Stimulated activated memory B cell treated with anti-CD40 and anti-IgM and Interleukin-4, amounts not matched to agents 10 μg/mL and 1 μg/mL and 100 μg/mL, for 72 hours (primary cell): Measurements from ENCODE around the gene NRXN3.
"Not testable (repeated sequence)": the region's sequence is repeated elsewhere in the genome, so short reads cannot be mapped to it uniquely, and the experiment has no call there.

Experiments used
- ATAC-seq: fragments of 150-1000 bp; cut with Tn5 transposase; 2 replicates; pipeline ENCODE4 v1.10.0; 2021
- H3K27ac Mint-ChIP-seq: one replicate; pipeline ENCODE4 v1.8.0; 2022; ENCODE audit warnings: mild to moderate bottlenecking, mixed read lengths
- H3K27me3 Mint-ChIP-seq: one replicate; pipeline ENCODE4 v1.8.0; 2022; ENCODE audit warnings: mixed read lengths
- H3K36me3 Mint-ChIP-seq: one replicate; pipeline ENCODE4 v1.8.0; 2022; ENCODE audit warnings: mixed read lengths
- H3K4me1 Mint-ChIP-seq: one replicate; pipeline ENCODE4 v1.8.0; 2022; ENCODE audit warnings: mixed read lengths
- H3K4me3 Mint-ChIP-seq: one replicate; pipeline ENCODE4 v1.8.0; 2022; ENCODE audit warnings: mild to moderate bottlenecking, moderate library complexity, mixed read lengths
- H3K9me3 Mint-ChIP-seq: one replicate; pipeline ENCODE4 v1.8.0; 2022; ENCODE audit warnings: mixed read lengths

Gene NRXN3

DNA sequence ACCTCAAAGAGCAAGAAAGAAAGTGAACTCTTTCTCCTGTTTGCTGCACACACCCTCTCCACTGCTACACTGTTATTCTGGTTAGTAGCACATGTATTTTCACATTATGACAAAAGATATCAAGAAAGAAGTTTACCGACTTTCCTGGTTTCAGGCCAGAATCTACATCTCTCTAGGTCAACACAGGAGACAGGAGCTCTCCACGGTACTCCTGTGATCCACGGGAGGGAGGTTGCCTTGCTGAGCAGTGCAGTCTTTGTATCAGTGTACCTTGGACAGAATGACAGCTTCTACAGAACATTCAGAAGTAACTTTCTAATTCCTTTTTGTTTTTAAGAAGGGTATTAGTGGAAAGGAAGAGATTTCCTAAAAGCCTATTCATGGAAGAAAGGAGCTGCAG, 805.6 kb downstream of the NRXN3 start:
- ATAC-seq: no peak
- Mint-ChIP-seq H3K4me3 (no peak overlapping the region), H3K27ac (no peak overlapping the region), H3K9me3 (no peaks in the 10 kb centered on the region), H3K36me3 (no peaks in the 10 kb centered on the region), H3K27me3 (no peaks in the 10 kb centered on the region), H3K4me1 (no peaks in the 10 kb centered on the region)

GRCh38 chr14:78978896-78979295, 808.7 kb downstream of the NRXN3 start:
- Mint-ChIP-seq H3K36me3 (no peaks in the 10 kb centered on the region), H3K27ac (no peak overlapping the region), H3K4me3 (no peak overlapping the region), H3K4me1 (no peaks in the 10 kb centered on the region), H3K27me3 (no peaks in the 10 kb centered on the region), H3K9me3 (no peaks in the 10 kb centered on the region)
- ATAC-seq: no peak

DNA sequence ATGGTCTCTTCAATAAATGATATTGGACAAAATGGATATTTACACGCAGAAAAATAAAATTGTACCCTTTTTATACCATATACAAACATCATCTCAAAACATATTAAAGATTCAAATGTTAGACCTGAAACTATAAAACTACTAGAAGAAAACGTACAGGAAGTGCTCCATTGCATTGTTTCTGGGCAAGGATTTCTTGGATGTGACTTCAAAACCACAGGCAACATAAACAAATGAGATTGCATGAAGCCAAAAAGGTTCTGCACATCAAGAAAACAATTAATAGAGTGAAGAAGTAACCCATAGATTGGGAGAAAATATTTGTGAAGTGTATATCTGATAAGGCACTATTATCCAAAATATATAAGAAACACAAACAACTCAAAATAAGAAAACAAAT, 812.4 kb downstream of the NRXN3 start:
- Mint-ChIP-seq H3K36me3 (no peaks in the 10 kb centered on the region), H3K27me3 (no peaks in the 10 kb centered on the region), H3K9me3 (no peaks in the 10 kb centered on the region), H3K4me3 (no peak overlapping the region), H3K4me1 (no peaks in the 10 kb centered on the region), H3K27ac (no peak overlapping the region)
- ATAC-seq: no peak

- Mint-ChIP-seq H3K36me3 (no peaks in the 10 kb centered on the region), H3K9me3 (no peaks in the 10 kb centered on the region), H3K27ac (no peak overlapping the region), H3K4me3 (no peak overlapping the region), H3K27me3 (no peaks in the 10 kb centered on the region), H3K4me1 (no peaks in the 10 kb centered on the region)
- no peak for ATAC-seq
These were observed 813.0 kb downstream of the NRXN3 start for GRCh38 chr14:78983126-78983525.

- ATAC-seq: no peak
- Mint-ChIP-seq H3K27me3 (no peaks in the 10 kb centered on the region), H3K4me3 (no peak overlapping the region), H3K27ac (no peak overlapping the region), H3K4me1 (no peaks in the 10 kb centered on the region), H3K9me3 (no peaks in the 10 kb centered on the region), H3K36me3 (no peaks in the 10 kb centered on the region)
These were observed 815.7 kb downstream of the NRXN3 start for GRCh38 chr14:78985668-78986381.

DNA sequence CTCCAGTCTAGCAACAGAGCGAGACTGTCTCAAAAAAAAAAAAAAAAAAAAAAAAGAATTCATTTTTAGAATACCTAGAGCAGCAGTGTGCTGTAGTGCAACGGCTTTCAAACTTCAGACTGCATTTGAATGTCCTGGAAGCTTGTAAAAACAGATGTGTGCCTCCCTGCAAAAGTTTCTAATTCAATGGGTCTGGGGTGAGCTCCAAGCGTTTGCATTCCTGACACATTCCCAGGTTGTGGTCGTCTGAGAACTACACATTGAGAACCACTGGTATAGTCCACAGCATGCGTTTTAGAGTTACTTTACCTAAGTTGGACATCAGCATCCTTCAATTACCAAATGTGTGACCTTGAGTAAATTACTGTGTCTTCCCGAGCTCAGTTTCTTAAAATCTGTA, 816.8 kb downstream of the NRXN3 start:
- Mint-ChIP-seq H3K9me3 (no peaks in the 10 kb centered on the region), H3K4me1 (no peaks in the 10 kb centered on the region)

DNA sequence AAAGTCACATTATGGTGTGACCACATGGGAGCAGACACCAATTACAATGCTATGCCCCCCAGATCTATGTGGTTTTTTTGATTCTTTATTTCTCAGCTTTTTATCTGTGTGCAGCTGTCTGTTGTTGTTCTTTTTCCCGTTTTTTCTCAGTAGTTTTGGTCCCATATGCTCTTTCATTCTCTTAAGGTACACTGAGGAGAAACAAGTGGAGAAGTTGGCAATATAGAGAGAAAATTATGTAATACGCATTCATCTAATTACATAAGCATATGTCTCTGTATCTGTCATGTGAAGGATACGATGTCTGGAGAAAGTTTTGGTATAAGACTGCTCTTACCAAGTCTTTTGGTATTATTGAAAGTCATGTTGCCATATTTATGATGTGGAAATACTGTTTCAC, 819.0 kb downstream of the NRXN3 start:
- no peaks in the 10 kb centered on the region for H3K9me3 Mint-ChIP-seq
- H3K4me3 Mint-ChIP-seq: no peak overlapping the region
- no peaks in the 10 kb centered on the region for H3K4me1 Mint-ChIP-seq
- H3K36me3 Mint-ChIP-seq: no peaks in the 10 kb centered on the region
- H3K27me3 Mint-ChIP-seq: no peaks in the 10 kb centered on the region
- H3K27ac Mint-ChIP-seq: no peak overlapping the region
- no peak for ATAC-seq

More for the DNA sequence above, 816.8 kb downstream of the NRXN3 start:
- H3K36me3 Mint-ChIP-seq: no peaks in the 10 kb centered on the region
- no peak overlapping the region for H3K27ac Mint-ChIP-seq
- no peaks in the 10 kb centered on the region for H3K27me3 Mint-ChIP-seq
- ATAC-seq: no peak
- no peak overlapping the region for H3K4me3 Mint-ChIP-seq

DNA sequence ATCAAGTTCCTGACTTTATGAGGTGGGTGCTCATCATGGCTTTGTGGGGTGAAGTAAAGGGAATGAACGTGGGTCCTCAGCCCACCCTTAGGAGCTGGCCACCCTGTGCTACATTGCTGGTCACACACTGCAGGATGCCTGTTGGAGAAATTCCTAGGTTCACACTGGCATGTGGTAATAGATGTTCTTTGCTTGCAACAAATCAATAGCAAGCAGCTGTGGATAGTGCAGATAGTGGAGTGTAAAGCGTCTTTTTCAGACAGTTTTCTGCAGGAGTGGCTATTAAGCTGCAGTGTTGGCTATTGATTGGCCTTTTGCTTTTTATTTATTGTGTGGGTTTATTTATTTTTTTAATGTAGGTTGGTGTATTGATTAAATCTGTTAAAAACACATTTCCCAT, 822.7 kb downstream of the NRXN3 start:
- H3K36me3 Mint-ChIP-seq: no peaks in the 10 kb centered on the region

GRCh38 chr14:78997811-78998210, 827.6 kb downstream of the NRXN3 start:
- Mint-ChIP-seq H3K27me3 (no peaks in the 10 kb centered on the region), H3K9me3 (no peaks in the 10 kb centered on the region), H3K4me1 (no peaks in the 10 kb centered on the region), H3K27ac (no peak overlapping the region), H3K4me3 (no peak overlapping the region), H3K36me3 (no peaks in the 10 kb centered on the region)
- ATAC-seq: no peak

More for the DNA sequence above, 822.7 kb downstream of the NRXN3 start:
- peak; percentile 43 for ATAC-seq
- Mint-ChIP-seq H3K27me3 (no peaks in the 10 kb centered on the region), H3K9me3 (no peaks in the 10 kb centered on the region), H3K4me1 (no peaks in the 10 kb centered on the region), H3K4me3 (no peak overlapping the region), H3K27ac (no peak overlapping the region)

- no peak overlapping the region for H3K27ac Mint-ChIP-seq
- no peaks in the 10 kb centered on the region for H3K4me1 Mint-ChIP-seq
- ATAC-seq: no peak
- no peaks in the 10 kb centered on the region for H3K27me3 Mint-ChIP-seq
- H3K4me3 Mint-ChIP-seq: no peak overlapping the region
- no peaks in the 10 kb centered on the region for H3K36me3 Mint-ChIP-seq
- no peaks in the 10 kb centered on the region for H3K9me3 Mint-ChIP-seq
These were observed 839.1 kb downstream of the NRXN3 start for GRCh38 chr14:79009286-79009685.

DNA sequence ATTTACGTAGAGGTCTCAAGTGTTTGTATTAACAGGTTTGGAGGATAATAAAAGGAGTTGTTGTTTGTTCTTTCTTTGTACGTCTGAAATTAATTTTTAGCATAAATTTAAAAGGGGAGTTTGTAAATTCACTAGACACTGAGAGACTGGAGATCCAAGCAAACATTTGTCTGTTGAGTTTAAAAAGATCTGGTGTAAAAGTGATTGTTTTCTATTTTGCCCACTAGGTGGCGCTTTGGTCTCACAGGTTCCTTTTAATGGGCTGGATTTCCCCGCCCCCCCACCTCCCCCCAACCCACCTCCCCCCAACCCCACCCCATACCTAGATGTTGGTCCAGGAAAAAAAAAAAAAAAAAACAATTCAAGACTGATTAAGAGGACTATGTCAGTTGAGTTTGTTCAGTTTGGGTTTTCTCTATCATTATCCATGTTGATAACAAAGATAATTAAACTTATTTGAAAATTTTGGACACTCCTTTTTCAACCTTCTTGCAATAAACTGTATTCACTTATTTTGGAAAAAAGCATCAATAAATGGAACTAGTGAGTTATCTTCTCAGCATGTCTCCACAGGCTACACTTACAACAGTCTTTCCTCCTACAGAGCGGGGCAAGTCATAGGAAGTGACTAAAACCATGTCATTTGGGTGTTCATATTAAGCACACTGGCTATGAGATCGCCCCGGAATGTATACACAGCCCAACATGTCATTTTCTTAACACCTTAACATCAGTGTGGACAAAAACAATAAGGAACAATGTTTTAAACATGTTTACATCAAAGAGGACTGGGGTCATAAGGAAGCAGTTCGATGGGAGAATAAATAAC, 841.1 kb downstream of the NRXN3 start:
- Mint-ChIP-seq H3K27ac (no peak overlapping the region), H3K4me3 (no peak overlapping the region), H3K9me3 (no peaks in the 10 kb centered on the region), H3K36me3 (no peaks in the 10 kb centered on the region), H3K4me1 (no peaks in the 10 kb centered on the region), H3K27me3 (no peaks in the 10 kb centered on the region)
- ATAC-seq: no peak

GRCh38 chr14:79011920-79012204, 841.7 kb downstream of the NRXN3 start:
- Mint-ChIP-seq H3K4me3 (no peak overlapping the region), H3K36me3 (no peaks in the 10 kb centered on the region), H3K27me3 (no peaks in the 10 kb centered on the region), H3K4me1 (no peaks in the 10 kb centered on the region), H3K27ac (no peak overlapping the region), H3K9me3 (no peaks in the 10 kb centered on the region)
- no peak for ATAC-seq

- no peaks in the 10 kb centered on the region for H3K9me3 Mint-ChIP-seq
- H3K27ac Mint-ChIP-seq: no peak overlapping the region
- no peak overlapping the region for H3K4me3 Mint-ChIP-seq
- no peaks in the 10 kb centered on the region for H3K4me1 Mint-ChIP-seq
- ATAC-seq: no peak
- H3K36me3 Mint-ChIP-seq: no peaks in the 10 kb centered on the region
- H3K27me3 Mint-ChIP-seq: no peaks in the 10 kb centered on the region
These were observed 846.8 kb downstream of the NRXN3 start for GRCh38 chr14:79016828-79017505.

GRCh38 chr14:79017561-79017960, 847.4 kb downstream of the NRXN3 start:
- Mint-ChIP-seq H3K27ac (no peak overlapping the region), H3K36me3 (no peaks in the 10 kb centered on the region), H3K27me3 (no peaks in the 10 kb centered on the region), H3K4me3 (no peak overlapping the region), H3K4me1 (no peaks in the 10 kb centered on the region), H3K9me3 (no peaks in the 10 kb centered on the region)
- ATAC-seq: no peak

GRCh38 chr14:79018836-79019235, 848.7 kb downstream of the NRXN3 start:
- Mint-ChIP-seq H3K27ac (no peak overlapping the region), H3K36me3 (no peaks in the 10 kb centered on the region), H3K4me1 (no peaks in the 10 kb centered on the region), H3K4me3 (no peak overlapping the region), H3K27me3 (no peaks in the 10 kb centered on the region), H3K9me3 (no peaks in the 10 kb centered on the region)
- ATAC-seq: no peak

GRCh38 chr14:79019898-79020297, 849.7 kb downstream of the NRXN3 start:
- H3K27me3 Mint-ChIP-seq, ATAC-seq, H3K36me3 Mint-ChIP-seq, H3K9me3 Mint-ChIP-seq, H3K4me3 Mint-ChIP-seq, H3K4me1 Mint-ChIP-seq, H3K27ac Mint-ChIP-seq: not testable (repeated sequence)
